GM12878 (cell line): ENCODE data around the gene MARCHF4. TPM values are rescaled to one million over a fixed set of nuclear protein-coding genes. Genes with fewer than 3 reads are reported as not detected.

Experiments used
- BRCA1 ChIP-seq: IDR thresholded peaks from 2 replicates; pipeline ENCODE4 v1.6.1; 2011; ENCODE audit warnings: low read depth, low read length, improper control_type of control experiment
- E2F8 ChIP-seq: fragments of 450-650 bp; IDR thresholded peaks from 2 replicates; pipeline ENCODE4 v1.6.1; 2018; ENCODE audit warnings: mild to moderate bottlenecking, low read depth, moderate library complexity; ENCODE audit not compliant: partially characterized antibody
- FOXK2 ChIP-seq: fragments of 450-650 bp; IDR thresholded peaks from 2 replicates; pipeline ENCODE4 v1.6.1; 2017; ENCODE audit warnings: mild to moderate bottlenecking, moderate library complexity
- IRF5 ChIP-seq: fragments of 450-650 bp; IDR thresholded peaks from 2 replicates; pipeline ENCODE4 v1.6.1; 2017; ENCODE audit warnings: borderline replicate concordance
- KLF5 ChIP-seq: fragments of 450-650 bp; IDR thresholded peaks from 2 replicates; pipeline ENCODE4 v1.6.1; 2014; ENCODE audit warnings: mild to moderate bottlenecking; ENCODE audit not compliant: partially characterized antibody
- NFIC ChIP-seq: IDR thresholded peaks from 2 replicates; pipeline ENCODE4 v1.6.1; 2012; ENCODE audit warnings: low read depth, mild to moderate bottlenecking, inconsistent platforms, low read length, moderate library complexity
- NR2C2 ChIP-seq: IDR thresholded peaks from 2 replicates; pipeline ENCODE4 v1.6.1; 2011; ENCODE audit warnings: borderline replicate concordance, low read depth; ENCODE audit not compliant: control insufficient read depth, insufficient read length
- SIX5 ChIP-seq: IDR thresholded peaks from 2 replicates; pipeline ENCODE4 v1.6.1; 2011; ENCODE audit warnings: mild to moderate bottlenecking, low read depth, low read length, moderate library complexity; ENCODE audit not compliant: severe bottlenecking
- SPI1 ChIP-seq: IDR thresholded peaks from 2 replicates; pipeline ENCODE4 v1.6.1; 2011; ENCODE audit warnings: low read depth, mild to moderate bottlenecking, low read length, moderate library complexity, borderline replicate concordance; ENCODE audit not compliant: insufficient read depth
- SUPT20H ChIP-seq: IDR thresholded peaks from 2 replicates; pipeline ENCODE4 v1.6.1; 2011; ENCODE audit warnings: low read depth, mild to moderate bottlenecking, low read length, moderate library complexity, borderline replicate concordance; ENCODE audit not compliant: control insufficient read depth
- USF1 ChIP-seq: IDR thresholded peaks from 2 replicates; pipeline ENCODE4 v1.6.1; 2011; ENCODE audit warnings: borderline replicate concordance, low read depth, mild to moderate bottlenecking, moderate library complexity, mixed read lengths, low read length; ENCODE audit not compliant: insufficient read depth; ENCODE audit errors: extremely low read length
- USF2 ChIP-seq: IDR thresholded peaks from 2 replicates; pipeline ENCODE4 v1.6.1; 2011; ENCODE audit warnings: low read depth, low read length, improper control_type of control experiment, borderline replicate concordance
- polyA plus RNA-seq, 11 experiments: library from polyadenylated mRNA; depleted of rRNA in 4 of 11; unstranded in 6 of 11; stranded (reverse) in 5 of 11; fragments of >200 nt; fragmentation: Nextera tagmentation in 4 of 11; fragmentation: Illumina TruSeq in 1 of 11; extraction: Ambion mirVana in 4 of 11; extraction: Trizol in 1 of 11; gene quantifications; 1 replicate in 1 of 11; 2 replicates in 10 of 11; pipeline versions ENCODE4 v1.2.1 to v1.2.3, GENCODE V29; 2011 to 2016; ENCODE audit warnings: inconsistent platforms in 2 of 11, missing spikeins in 2 of 11, low read depth in 1 of 11
- total RNA-seq, 4 experiments: library from RNA; depleted of rRNA in 3 of 4; stranded (reverse); fragments of >200 nt in 3 of 4; fragmentation: Illumina TruSeq in 1 of 4; extraction: Trizol in 1 of 4; gene quantifications; 2 replicates each; pipeline versions ENCODE4 v1.2.1 to v1.2.3, GENCODE V29; 2013 to 2021
- TF ChIP-seq, protein P1 (sequence below): IDR thresholded peaks from 2 replicates; pipeline ENCODE4 v1.6.1; 2012; ENCODE audit warnings: low read length, inconsistent platforms

MARCHF4 gene
- total and polyA plus RNA-seq, 10 of the 15 experiments (the other 5 are each of a cell fraction or from before 2014, with no cell fraction given): not detected

- TF ChIP-seq, protein P1, sequence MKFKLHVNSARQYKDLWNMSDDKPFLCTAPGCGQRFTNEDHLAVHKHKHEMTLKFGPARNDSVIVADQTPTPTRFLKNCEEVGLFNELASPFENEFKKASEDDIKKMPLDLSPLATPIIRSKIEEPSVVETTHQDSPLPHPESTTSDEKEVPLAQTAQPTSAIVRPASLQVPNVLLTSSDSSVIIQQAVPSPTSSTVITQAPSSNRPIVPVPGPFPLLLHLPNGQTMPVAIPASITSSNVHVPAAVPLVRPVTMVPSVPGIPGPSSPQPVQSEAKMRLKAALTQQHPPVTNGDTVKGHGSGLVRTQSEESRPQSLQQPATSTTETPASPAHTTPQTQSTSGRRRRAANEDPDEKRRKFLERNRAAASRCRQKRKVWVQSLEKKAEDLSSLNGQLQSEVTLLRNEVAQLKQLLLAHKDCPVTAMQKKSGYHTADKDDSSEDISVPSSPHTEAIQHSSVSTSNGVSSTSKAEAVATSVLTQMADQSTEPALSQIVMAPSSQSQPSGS: no peak
- TF ChIP-seq NR2C2: no peak
- TF ChIP-seq IRF5: no peak
- no peak for TF ChIP-seq USF2
- TF ChIP-seq SIX5: no peak
- TF ChIP-seq NFIC: no peak
- TF ChIP-seq USF1: no peak
- TF ChIP-seq BRCA1: no peak
- TF ChIP-seq KLF5: no peak
- no peak for TF ChIP-seq SPI1
- TF ChIP-seq FOXK2: no peak
- no peak for TF ChIP-seq E2F8
- TF ChIP-seq SUPT20H: no peak
- TF ChIP-seq, all 136 proteins: peak for 0
These were observed 42.6 kb upstream of the MARCHF4 start (continued) for GRCh38 chr2:216414772-216415319.
